Testis (tissue), 3 donors: Measurements from ENCODE around the gene EFCAB11. TPM values are rescaled to one million over a fixed set of nuclear protein-coding genes. Genes with fewer than 3 reads are reported as not detected.

ENCODE experiments used
- DNase-seq: peaks from one replicate; pipeline ENCODE4 v3.0.0-alpha.2; 2019
- H3K27ac ChIP-seq, 2 donors: fragments of 200-600 bp; sonication (generic); one replicate each; pipeline ENCODE4 v1.5.1; 2019
- H3K27me3 ChIP-seq: fragments of 200-600 bp; sonication (generic); one replicate; pipeline ENCODE4 v1.5.1; 2019
- H3K36me3 ChIP-seq: fragments of 200-600 bp; sonication (generic); one replicate; pipeline ENCODE4 v1.5.1; 2017; ENCODE audit warnings: low read depth; ENCODE audit errors: missing control alignments
- H3K4me1 ChIP-seq: fragments of 200-600 bp; sonication (generic); one replicate; pipeline ENCODE4 v1.5.1; 2019
- H3K4me3 ChIP-seq, 2 donors: fragments of 200-600 bp; sonication (generic); one replicate each; pipeline ENCODE4 v1.5.1; 2017 to 2019
- H3K9me3 ChIP-seq: fragments of 200-600 bp; sonication (generic); one replicate; pipeline ENCODE4 v1.5.1; 2017
- CTCF ChIP-seq, 3 experiments: fragments of 450-650 bp in 2 of 3; fragments of 200-600 bp in 1 of 3; sonication (generic) in 1 of 3; IDR thresholded peaks; one replicate each; pipeline ENCODE4 v1.5.1; 2016 to 2019; ENCODE audit warnings: antibody characterized with exemption in 3 of 3, mild to moderate bottlenecking in 2 of 3, moderate library complexity in 1 of 3
- POLR2A ChIP-seq: fragments of 450-650 bp; IDR thresholded peaks from one replicate; pipeline ENCODE4 v1.6.1; 2017; ENCODE audit warnings: antibody characterized with exemption, mild to moderate bottlenecking, moderate library complexity
- WGBS, 2 donors: methylation state at CpG; one replicate each; pipeline ENCODE4 v1.1.5; 2018; 5-methylcytosine and 5-hydroxymethylcytosine counted together
- intact Hi-C: fragments of 100-400 bp; cut with DNase I; formaldehyde crosslinking; loops from one replicate; pipeline ENCODE4 v1.15.1; 2023; ENCODE audit warnings: low total_unique reads
- polyA plus RNA-seq: library from polyadenylated mRNA; stranded (reverse); fragments of 350-450 nt; fragmentation: Illumina TruSeq; extraction: RNeasy Lipid Tissue Mini Kit (QIAGEN cat#74804); gene quantifications from one replicate; pipeline ENCODE4 v1.2.3, GENCODE V29; 2014; ENCODE audit warnings: low read depth, low replicate concordance; ENCODE audit not compliant: insufficient read depth
- total RNA-seq, 2 donors: library from RNA; depleted of rRNA; stranded (reverse); fragments of >200 nt; gene quantifications; one replicate each; pipeline ENCODE4 v1.2.3, GENCODE V29; 2016

EFCAB11 gene
- total and polyA plus RNA-seq, 3 donors from 2014 or later = 30.5 to 78.3 (median 50.6) TPM

GRCh38 chr14:89936654-89937185 is 17.8 kb downstream of the EFCAB11 start:
- Histone ChIP-seq H3K4me1 (no peaks in the 10 kb centered on the region), H3K36me3 (no peaks in the 10 kb centered on the region), H3K9me3 (no peaks in the 10 kb centered on the region), H3K4me3 (no peak overlapping the region), H3K27me3 (no peaks in the 10 kb centered on the region), H3K27ac (no peak overlapping the region)
- 56 to 72% methylated on average over 3 of the region's 3 CpGs for WGBS, 2 donors
- no peak for DNase-seq
- TF ChIP-seq POLR2A = no peak
- no peak for TF ChIP-seq CTCF (IDR thresholded peaks at IDR 0.05)
- intact Hi-C loops = no loop called here

DNA sequence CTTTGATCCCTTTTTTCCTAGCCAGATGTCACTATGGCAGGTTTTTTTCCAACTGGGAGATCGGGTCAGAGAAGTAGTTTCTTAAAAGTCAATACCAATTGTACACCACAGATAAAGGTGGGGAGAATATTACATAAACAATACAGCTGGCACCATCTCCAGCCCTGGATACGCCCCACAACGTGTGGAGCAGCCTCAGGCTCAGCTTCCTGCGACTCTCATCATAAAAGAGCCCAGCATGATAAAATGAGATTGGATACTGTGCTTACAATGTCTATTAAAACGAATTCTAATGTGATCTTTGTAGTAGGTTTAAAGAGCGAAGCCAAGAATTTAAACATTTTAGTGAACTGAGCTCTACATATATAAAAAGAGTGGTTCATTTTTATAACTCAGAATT is 21.5 kb downstream of the EFCAB11 start:
- no peak for TF ChIP-seq CTCF (IDR thresholded peaks at IDR 0.05)
- TF ChIP-seq POLR2A = no peak
- WGBS, 2 donors = 76 to 79% methylated on average over 6 of the region's 6 CpGs
- H3K4me1 ChIP-seq = no peaks in the 10 kb centered on the region
- no peaks in the 10 kb centered on the region for H3K27me3 ChIP-seq
- H3K4me3 ChIP-seq = no peak overlapping the region
- intact Hi-C loops = no loop called here
- no peak overlapping the region for H3K27ac ChIP-seq
- no peaks in the 10 kb centered on the region for H3K9me3 ChIP-seq
- no peaks in the 10 kb centered on the region for H3K36me3 ChIP-seq
- no peak for DNase-seq

GRCh38 chr14:89927186-89927865 is 27.2 kb downstream of the EFCAB11 start:
- DNase-seq = no peak
- Histone ChIP-seq H3K4me1 (no peaks in the 10 kb centered on the region), H3K27me3 (no peaks in the 10 kb centered on the region), H3K4me3 (no peak overlapping the region), H3K27ac (no peak overlapping the region), H3K9me3 (no peaks in the 10 kb centered on the region), H3K36me3 (no peaks in the 10 kb centered on the region)
- TF ChIP-seq POLR2A = no peak
- no peak for TF ChIP-seq CTCF (IDR thresholded peaks at IDR 0.05)
- 78 to 90% methylated on average over 13 of the region's 13 CpGs for WGBS, 2 donors
- intact Hi-C loops = no loop called here

GRCh38 chr14:89926694-89927093 is 27.8 kb downstream of the EFCAB11 start:
- intact Hi-C loops = no loop called here

More at GRCh38 chr14:89926694-89927093, 27.8 kb downstream of the EFCAB11 start:
- 65 to 71% methylated on average over 1 of the region's 1 CpG for WGBS, 2 donors
- no peaks in the 10 kb centered on the region for H3K36me3 ChIP-seq
- no peak for TF ChIP-seq POLR2A
- TF ChIP-seq CTCF (IDR thresholded peaks at IDR 0.05) = no peak
- no peak overlapping the region for H3K27ac ChIP-seq
- H3K4me1 ChIP-seq = no peaks in the 10 kb centered on the region
- H3K4me3 ChIP-seq = no peak overlapping the region
- H3K9me3 ChIP-seq = no peaks in the 10 kb centered on the region
- no peak for DNase-seq
- no peaks in the 10 kb centered on the region for H3K27me3 ChIP-seq
